Esophagus squamous epithelium (tissue), 4 donors: Measurements from ENCODE around the gene CNDP2.

Source experiments
- POLR2A ChIP-seq, 4 donors: fragments of 450-650 bp; IDR thresholded peaks; one replicate each; pipeline ENCODE4 v1.6.1; 2017; ENCODE audit warnings: antibody characterized with exemption in 4 of 4, mild to moderate bottlenecking in 4 of 4, moderate library complexity in 3 of 4
- TF ChIP-seq, protein P1 (sequence below), 6 experiments: fragments of 450-650 bp in 4 of 6; fragments of 200-600 bp in 2 of 6; sonication (generic) in 2 of 6; IDR thresholded peaks; one replicate each; pipeline ENCODE4 v1.5.1; 2016 to 2019; ENCODE audit warnings: antibody characterized with exemption in 6 of 6, mild to moderate bottlenecking in 4 of 6, moderate library complexity in 4 of 6

DNA sequence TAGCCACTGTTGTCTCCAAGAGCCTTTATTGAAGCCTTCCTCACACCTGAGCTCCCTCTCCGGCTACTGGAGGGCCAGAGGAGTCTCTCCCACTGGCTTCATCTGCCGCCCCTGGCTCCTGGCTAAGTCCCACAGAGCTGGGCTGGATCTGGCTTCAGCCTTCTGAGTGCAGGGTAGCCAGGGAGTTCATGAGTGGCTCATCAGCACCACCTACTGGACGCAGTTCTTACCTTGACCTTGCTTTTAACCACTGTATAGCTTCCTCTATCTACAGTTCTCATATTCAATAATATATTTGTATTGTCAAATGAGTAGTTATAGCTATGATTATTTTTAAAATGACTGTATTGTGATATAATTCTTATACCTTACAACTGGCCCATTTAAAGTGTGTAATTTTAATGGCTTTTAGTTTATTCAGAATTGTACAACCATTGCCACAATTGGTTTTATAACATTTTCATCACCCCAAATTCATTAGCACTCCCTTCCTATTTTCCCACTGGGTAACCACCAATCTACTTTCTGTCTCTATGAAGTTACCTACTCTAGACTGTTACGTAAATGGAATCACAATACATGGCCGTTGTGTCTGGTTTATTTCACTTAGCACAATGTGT is 55.9 kb downstream of the CNDP2 start:
- TF ChIP-seq, protein P1, sequence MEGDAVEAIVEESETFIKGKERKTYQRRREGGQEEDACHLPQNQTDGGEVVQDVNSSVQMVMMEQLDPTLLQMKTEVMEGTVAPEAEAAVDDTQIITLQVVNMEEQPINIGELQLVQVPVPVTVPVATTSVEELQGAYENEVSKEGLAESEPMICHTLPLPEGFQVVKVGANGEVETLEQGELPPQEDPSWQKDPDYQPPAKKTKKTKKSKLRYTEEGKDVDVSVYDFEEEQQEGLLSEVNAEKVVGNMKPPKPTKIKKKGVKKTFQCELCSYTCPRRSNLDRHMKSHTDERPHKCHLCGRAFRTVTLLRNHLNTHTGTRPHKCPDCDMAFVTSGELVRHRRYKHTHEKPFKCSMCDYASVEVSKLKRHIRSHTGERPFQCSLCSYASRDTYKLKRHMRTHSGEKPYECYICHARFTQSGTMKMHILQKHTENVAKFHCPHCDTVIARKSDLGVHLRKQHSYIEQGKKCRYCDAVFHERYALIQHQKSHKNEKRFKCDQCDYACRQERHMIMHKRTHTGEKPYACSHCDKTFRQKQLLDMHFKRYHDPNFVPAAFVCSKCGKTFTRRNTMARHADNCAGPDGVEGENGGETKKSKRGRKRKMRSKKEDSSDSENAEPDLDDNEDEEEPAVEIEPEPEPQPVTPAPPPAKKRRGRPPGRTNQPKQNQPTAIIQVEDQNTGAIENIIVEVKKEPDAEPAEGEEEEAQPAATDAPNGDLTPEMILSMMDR (IDR thresholded peaks at IDR 0.05) = peak; percentile 70 to 79 (median 75)
- no peak for TF ChIP-seq POLR2A (IDR thresholded peaks at IDR 0.05)
